Mucosa of rectum (tissue), 2 donors: ENCODE results near the gene RPUSD3.

Source experiments
- H3K27ac ChIP-seq, 2 donors: one replicate each; pipeline ENCODE4 v1.7.0; 2013; ENCODE audit warnings: inconsistent platforms in 2 of 2, low read depth in 2 of 2, low read length in 2 of 2
- H3K27me3 ChIP-seq, 2 donors: one replicate each; pipeline ENCODE4 v1.7.0; 2013; ENCODE audit warnings: low read length in 2 of 2; ENCODE audit not compliant: control insufficient read depth in 2 of 2, insufficient read depth in 2 of 2
- H3K36me3 ChIP-seq, 2 donors: one replicate each; pipeline ENCODE4 v1.7.0; 2013; ENCODE audit warnings: low read length in 2 of 2; ENCODE audit not compliant: control insufficient read depth in 2 of 2, insufficient read depth in 2 of 2
- H3K4me1 ChIP-seq, 2 donors: one replicate each; pipeline ENCODE4 v1.7.0; 2013; ENCODE audit warnings: low read length in 2 of 2, mild to moderate bottlenecking in 1 of 2; ENCODE audit not compliant: control insufficient read depth in 2 of 2, insufficient read depth in 2 of 2
- H3K4me3 ChIP-seq, 2 donors: one replicate each; pipeline ENCODE4 v1.7.0; 2013; ENCODE audit warnings: low read length in 2 of 2
- H3K9ac ChIP-seq, 2 donors: one replicate each; pipeline ENCODE4 v1.7.0; 2013; ENCODE audit warnings: low read length in 2 of 2, low read depth in 1 of 2, mild to moderate bottlenecking in 1 of 2
- H3K9me3 ChIP-seq, 2 donors: one replicate each; pipeline ENCODE4 v1.7.0; 2013; ENCODE audit warnings: low read length in 2 of 2; ENCODE audit not compliant: control insufficient read depth in 2 of 2
- donor health status: healthy.
- donor health status: Normal muscosa, but diverticular disease.

The RPUSD3 gene

DNA sequence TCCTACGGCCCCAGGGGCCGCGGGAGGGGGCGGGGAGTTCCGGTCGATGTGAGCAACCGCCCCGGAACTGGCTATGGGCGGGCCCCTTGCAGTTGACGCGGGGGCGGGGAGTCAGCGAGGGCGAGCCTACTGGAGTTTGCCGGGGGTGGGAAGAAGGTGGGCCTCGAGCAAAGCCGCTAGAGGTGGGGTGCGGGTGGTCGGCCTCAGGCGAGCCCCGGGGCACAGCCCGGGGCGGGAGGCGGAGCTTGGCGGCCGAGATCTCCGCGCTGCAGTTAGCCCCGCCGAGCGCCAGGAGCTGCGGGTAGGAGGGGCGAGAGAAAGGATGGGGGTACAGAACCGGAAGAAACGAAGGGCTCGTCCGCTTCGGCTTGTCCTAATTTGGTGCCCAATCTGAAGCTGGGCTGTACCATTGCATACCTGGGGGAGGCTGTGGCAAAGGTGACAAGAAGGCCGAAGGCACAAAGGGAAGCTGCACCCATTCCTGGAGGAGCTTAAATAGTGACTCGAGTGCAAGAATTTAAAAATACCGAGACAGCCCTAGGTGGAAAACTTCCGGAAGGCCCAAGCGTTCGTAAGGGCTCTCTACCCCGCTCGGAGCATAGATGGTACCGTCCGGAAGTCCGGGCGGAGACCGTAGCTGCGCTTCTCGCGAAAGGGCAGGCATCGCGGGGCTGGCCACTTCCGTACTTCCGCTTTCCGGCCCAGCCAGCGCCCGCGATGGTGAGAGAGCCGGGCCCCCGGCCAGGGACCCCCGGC is 51.2 kb downstream of the RPUSD3 start, which contains the start of the genes ARPC4 and TADA3:
Gene ARPC4, plus strand, starts transcription at position 678 of the 756 bp plus-strand sequence. Its CDS starts 40 bp downstream, at position 718.
Gene TADA3, minus strand, starts transcription at position 69 of the 756 bp plus-strand sequence. CDS start 1,007 bp downstream, outside the sequence.
- Histone ChIP-seq H3K9ac (peak within 1 kb of the TSS; percentile 95 to 99), H3K4me1 (peaks cover 17 to 20% of the 10 kb centered on the region in 2 donors), H3K27me3 (no peaks in the 10 kb centered on the region), H3K36me3 (peaks cover 26 to 31% of the 10 kb centered on the region in 2 donors), H3K4me3 (peak within 1 kb of the TSS; percentile 95 to 98), H3K27ac (peak within 1 kb of the TSS; percentile 95 to 96), H3K9me3 (no peaks in the 10 kb centered on the region)

DNA sequence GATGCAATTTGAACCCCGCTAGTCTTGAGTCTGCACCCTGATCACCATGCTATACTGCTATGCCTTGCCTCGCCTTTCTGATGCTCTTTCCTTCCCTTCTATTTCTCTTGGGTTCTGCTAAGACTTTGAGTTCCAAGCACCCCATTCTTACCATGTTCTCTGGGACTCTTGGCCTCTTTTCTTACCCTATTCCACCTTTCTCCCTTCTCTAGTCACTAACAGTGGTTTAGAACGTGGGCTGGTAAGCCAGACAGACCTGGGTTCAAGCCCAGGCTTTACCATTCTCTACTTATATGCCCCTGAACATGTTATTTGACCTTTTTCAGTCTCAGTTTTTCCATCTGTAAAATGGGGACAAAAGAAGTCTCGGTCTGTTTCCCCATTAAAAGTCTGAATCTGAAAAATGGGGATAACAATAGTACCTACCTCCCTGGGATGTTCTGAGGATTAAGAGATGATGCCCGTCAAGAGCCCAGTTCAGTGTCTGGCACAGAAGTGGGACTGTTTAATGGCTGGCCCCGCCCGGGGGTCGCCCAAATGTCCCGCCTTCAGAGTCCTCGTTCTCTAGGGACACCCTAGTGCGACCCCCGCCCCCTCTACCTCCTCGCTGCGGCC is 51.9 kb downstream of the RPUSD3 start:
- H3K36me3 ChIP-seq: peaks cover 26 to 34% of the 10 kb centered on the region in 2 donors
- H3K4me3 ChIP-seq: peak overlapping the region; percentile 95 to 98
- no peaks in the 10 kb centered on the region for H3K9me3 ChIP-seq
- H3K27ac ChIP-seq: peak overlapping the region; percentile 95 to 96
- no peaks in the 10 kb centered on the region for H3K27me3 ChIP-seq
- H3K4me1 ChIP-seq: peaks cover 17 to 20% of the 10 kb centered on the region in 2 donors
- peak overlapping the region; percentile 95 to 99 for H3K9ac ChIP-seq

DNA sequence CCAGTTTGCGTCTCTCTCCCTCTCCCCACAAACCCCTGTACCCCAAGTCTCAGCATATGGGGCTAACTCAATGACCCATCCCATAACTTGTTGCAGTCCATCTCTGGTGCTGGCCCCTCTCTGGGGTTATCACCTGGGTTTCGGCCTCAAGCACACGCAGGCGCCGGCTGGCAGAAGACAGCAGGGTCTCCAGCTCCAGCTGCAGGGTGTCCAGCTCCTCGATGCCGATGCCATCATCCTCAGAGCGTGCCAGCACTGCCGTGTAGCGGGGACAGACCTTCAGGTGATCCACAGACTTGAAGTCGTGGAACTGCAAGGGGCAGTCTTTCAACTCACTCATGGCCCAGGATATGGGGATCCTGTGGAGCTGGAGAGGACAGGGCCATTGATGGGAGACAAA is 52.7 kb downstream of the RPUSD3 start:
- H3K27me3 ChIP-seq: no peaks in the 10 kb centered on the region
- H3K9me3 ChIP-seq: no peaks in the 10 kb centered on the region
- no peak overlapping the region for H3K9ac ChIP-seq
- H3K36me3 ChIP-seq: peaks cover 31 to 41% of the 10 kb centered on the region in 2 donors
- H3K4me1 ChIP-seq: peaks cover 17 to 20% of the 10 kb centered on the region in 2 donors
- no peak overlapping the region for H3K4me3 ChIP-seq
- H3K27ac ChIP-seq: no peak overlapping the region
